Mesenteric fat pad (tissue), 1 donor: ENCODE data around the gene JUP. TPM values are rescaled to one million over a fixed set of nuclear protein-coding genes. Genes with fewer than 3 reads are reported as not detected.
"Not testable (repeated sequence)": the region's sequence is repeated elsewhere in the genome, so short reads cannot be mapped to it uniquely, and the experiment has no call there.

Source experiments
- DNase-seq: peaks from one replicate; pipeline ENCODE4 v3.0.0-alpha.2; 2020; ENCODE audit warnings: low spot score
- total RNA-seq: library from RNA; stranded (reverse); fragmentation: NEBNext Ultra II Directional; extraction: Animal tissue kit (Norgen Biotek cat#: 25700); gene quantifications from one replicate; pipeline ENCODE4 v1.2.1, GENCODE V29; 2021
- donor health status: DM: yes; HTN: yes; CAD: no.

JUP gene
- total RNA-seq, 1 donor from 2014 or later: 16.2 TPM

- DNase-seq: no peak
Observed at GRCh38 chr17:41781404-41782110, 5.0 kb downstream of the JUP start.

GRCh38 chr17:41779954-41780353 lies 6.6 kb downstream of the JUP start:
- no peak for DNase-seq

- no peak for DNase-seq
Observed at GRCh38 chr17:41777574-41778188, 8.8 kb downstream of the JUP start.

GRCh38 chr17:41777157-41777573 lies 9.3 kb downstream of the JUP start:
- DNase-seq: no peak

GRCh38 chr17:41776262-41776900 lies 10.1 kb downstream of the JUP start:
- not testable (repeated sequence) for DNase-seq

- DNase-seq: no peak
Observed at GRCh38 chr17:41775394-41776226, 10.9 kb downstream of the JUP start.

- no peak for DNase-seq
Observed at GRCh38 chr17:41773731-41774193, 12.7 kb downstream of the JUP start.

- no peak for DNase-seq
Observed at GRCh38 chr17:41773190-41773588, 13.3 kb downstream of the JUP start.

- no peak for DNase-seq
Observed at GRCh38 chr17:41772586-41773189, 13.8 kb downstream of the JUP start.

- DNase-seq: no peak
Observed at GRCh38 chr17:41772218-41772585, 14.3 kb downstream of the JUP start.

GRCh38 chr17:41771389-41772206 lies 14.9 kb downstream of the JUP start:
- DNase-seq: no peak

- DNase-seq: no peak
Observed at GRCh38 chr17:41769985-41770384, 16.5 kb downstream of the JUP start.

- DNase-seq: no peak
Observed at GRCh38 chr17:41769346-41769862, 17.1 kb downstream of the JUP start.

- DNase-seq: no peak
Observed at GRCh38 chr17:41768682-41769288, 17.7 kb downstream of the JUP start.

GRCh38 chr17:41767324-41768042 lies 19.0 kb downstream of the JUP start:
- DNase-seq: no peak

- DNase-seq: no peak
Observed at GRCh38 chr17:41766135-41766534, 20.4 kb downstream of the JUP start.

- no peak for DNase-seq
Observed at GRCh38 chr17:41763327-41763726, 23.2 kb downstream of the JUP start.

GRCh38 chr17:41762841-41763240 lies 23.7 kb downstream of the JUP start:
- no peak for DNase-seq

GRCh38 chr17:41762391-41762790 lies 24.1 kb downstream of the JUP start:
- no peak for DNase-seq
